NCI-H1092 treated with DMSO at 0.1 percent for 48 hours (cell line): ENCODE results near the gene CTNND2.

Experiments
- DNase-seq: peaks from one replicate; lab custom pipeline; 2025; lab: John Stamatoyannopoulos, UW

Gene CTNND2

DNA sequence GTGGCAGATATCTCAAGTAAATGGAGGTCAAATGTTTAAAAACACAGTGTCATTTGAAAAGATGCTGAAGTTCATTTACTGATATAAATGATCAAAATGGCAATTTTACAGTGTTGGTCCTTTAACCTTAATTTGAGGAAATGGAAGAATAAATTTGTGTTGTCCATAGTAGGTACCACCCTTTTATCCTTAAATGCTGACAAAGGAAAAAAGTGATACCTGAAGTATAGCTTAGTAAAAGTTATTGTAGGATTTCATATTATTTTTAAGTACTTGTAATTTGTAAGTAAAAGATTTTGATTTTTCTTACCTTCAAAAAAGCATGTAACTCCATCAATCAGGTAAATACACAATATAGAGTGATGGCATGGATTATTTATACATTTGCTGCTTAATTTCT, 976.6 kb downstream of the CTNND2 start:
- DNase-seq: no peak

DNA sequence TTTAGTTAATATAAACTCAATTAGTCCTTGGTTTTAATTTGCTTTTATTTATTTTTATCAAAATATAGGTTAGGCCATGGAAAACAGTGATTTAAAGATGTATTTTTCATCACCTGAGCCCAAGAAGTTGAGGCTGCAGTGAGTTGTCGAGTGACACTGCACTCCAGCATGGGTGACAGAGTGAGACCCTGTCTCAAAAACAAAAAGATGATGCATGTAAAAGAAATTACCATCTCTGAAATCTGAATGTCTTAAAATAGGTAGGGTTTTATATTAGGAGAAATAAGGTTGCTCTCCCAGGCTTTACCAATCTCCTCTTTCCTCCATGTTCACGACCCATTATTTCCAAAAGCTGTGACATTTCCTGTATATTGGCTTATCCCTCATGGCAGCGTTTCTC, 980.9 kb downstream of the CTNND2 start:
- DNase-seq: no peak
